Activated CD8-positive, alpha-beta memory T cell treated with anti-CD3 and anti-CD28 coated beads, Interleukin-2, amount 50 U/mL, for 24 hours (primary cell): ENCODE results near the gene PSMG4.
A peak's percentile ranks its signal among the peaks of the same experiment; 100 is the strongest.

Experiments used
- DNase-seq: peaks from one replicate; pipeline ENCODE4 v3.0.0-alpha.2; 2020; ENCODE audit errors: extremely low read depth

Gene PSMG4

GRCh38 chr6:3258720-3259490, at the start of gene PSMG4:
Gene PSMG4, plus strand, starts transcription at chr6:3258947. Its CDS starts 76 bp downstream, at chr6:3259023.
- DNase-seq = peak; percentile 81

- peak; percentile 44 for DNase-seq
Measured at GRCh38 chr6:3209114-3210023, 49.4 kb upstream of the PSMG4 start.

GRCh38 chr6:3210024-3210610, 48.6 kb upstream of the PSMG4 start:
- no peak for DNase-seq

- DNase-seq = no peak
Measured at GRCh38 chr6:3211681-3212080, 47.1 kb upstream of the PSMG4 start.

GRCh38 chr6:3212261-3212660, 46.5 kb upstream of the PSMG4 start:
- DNase-seq = no peak

- no peak for DNase-seq
Measured at GRCh38 chr6:3213334-3213695, 45.4 kb upstream of the PSMG4 start.

- no peak for DNase-seq
Measured at GRCh38 chr6:3214898-3215297, 43.8 kb upstream of the PSMG4 start.

GRCh38 chr6:3217286-3217685, 41.5 kb upstream of the PSMG4 start:
- DNase-seq = no peak

- no peak for DNase-seq
Measured at GRCh38 chr6:3218266-3218665, 40.5 kb upstream of the PSMG4 start.

- no peak for DNase-seq
Measured at GRCh38 chr6:3220366-3220765, 38.4 kb upstream of the PSMG4 start.

- no peak for DNase-seq
Measured at GRCh38 chr6:3221578-3221977, 37.2 kb upstream of the PSMG4 start.

- no peak for DNase-seq
Measured at GRCh38 chr6:3222506-3223038, 36.2 kb upstream of the PSMG4 start.

GRCh38 chr6:3226042-3226441, 32.7 kb upstream of the PSMG4 start:
- no peak for DNase-seq

GRCh38 chr6:3226481-3227362, 32.0 kb upstream of the PSMG4 start:
- DNase-seq = no peak

GRCh38 chr6:3227363-3228045, 31.2 kb upstream of the PSMG4 start, which contains the start of gene TUBB2B:
Gene TUBB2B, minus strand, starts transcription at chr6:3227653. Its CDS starts 110 bp downstream, at chr6:3227543.
- DNase-seq = no peak

- DNase-seq = no peak
Measured at GRCh38 chr6:3228046-3228671, 30.6 kb upstream of the PSMG4 start.

- DNase-seq = no peak
Measured at GRCh38 chr6:3228771-3229565, 29.8 kb upstream of the PSMG4 start.

GRCh38 chr6:3229566-3230178, 29.1 kb upstream of the PSMG4 start:
- no peak for DNase-seq
